ENCODE results near the gene CDH22.

CDH22 gene

GRCh38 chr20:46324379-46324778, 16.1 kb upstream of the CDH22 start:
- no peak for DNase-seq (ENCODE audit: low read depth in 2 of 2)

- no peak for DNase-seq (ENCODE audit: low read depth in 2 of 2)
These were observed 15.3 kb upstream of the CDH22 start for GRCh38 chr20:46323557-46323956.

- no peak for DNase-seq (ENCODE audit: low read depth in 2 of 2)
These were observed 14.3 kb upstream of the CDH22 start for GRCh38 chr20:46322641-46323040.

- DNase-seq (ENCODE audit: low read depth in 2 of 2) = no peak
These were observed 9.4 kb upstream of the CDH22 start for GRCh38 chr20:46317685-46318177.

GRCh38 chr20:46316984-46317684, 8.8 kb upstream of the CDH22 start:
- no peak for DNase-seq (ENCODE audit: low read depth in 2 of 2)

- no peak for DNase-seq (ENCODE audit: low read depth in 2 of 2)
These were observed 7.0 kb upstream of the CDH22 start for GRCh38 chr20:46315311-46315710.

DNA sequence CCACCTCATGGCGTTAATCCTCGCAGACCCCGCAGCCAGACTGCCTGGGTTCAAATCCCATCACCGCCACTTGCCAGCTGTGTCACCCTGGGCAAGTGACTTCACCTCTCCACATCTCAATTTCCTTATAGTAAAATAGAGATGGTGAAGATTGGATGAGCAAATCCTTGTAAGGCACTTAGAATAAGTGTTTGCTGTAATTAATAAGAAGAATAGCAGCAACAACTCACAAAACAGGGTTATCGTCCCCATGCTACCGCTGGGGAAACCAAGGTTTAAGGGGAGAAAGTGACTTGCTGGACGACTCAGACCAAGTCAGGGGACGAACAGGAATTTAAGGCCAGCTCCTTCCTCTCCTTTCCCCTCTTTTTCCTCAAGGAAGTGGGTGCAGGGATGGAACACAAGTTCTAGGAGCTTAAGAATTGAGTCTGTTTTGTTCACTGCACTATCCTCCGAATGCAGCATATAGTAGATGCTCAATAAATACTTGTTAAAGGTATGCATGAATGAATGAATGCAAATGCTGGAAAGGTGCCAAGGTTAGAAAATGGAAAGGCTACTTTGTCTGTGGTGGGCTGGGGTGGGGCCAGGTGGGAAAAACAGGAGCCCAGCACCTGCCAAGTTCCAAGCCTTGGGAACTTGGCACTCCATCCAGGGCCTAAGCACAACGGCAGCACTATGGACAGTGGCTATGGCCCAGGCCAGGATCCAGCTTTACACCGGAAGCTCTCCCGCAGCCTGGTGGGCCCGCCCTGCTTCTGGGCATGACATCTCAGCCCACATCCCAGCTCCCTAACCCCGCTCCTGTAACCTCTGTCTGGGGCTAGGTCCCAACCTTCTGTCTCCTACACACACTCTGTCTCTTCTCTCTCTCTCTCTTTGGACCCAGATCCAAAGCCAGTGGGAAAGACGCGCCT, 4.9 kb upstream of the CDH22 start:
- DNase-seq (ENCODE audit: low read depth in 2 of 2) = no peak

DNA sequence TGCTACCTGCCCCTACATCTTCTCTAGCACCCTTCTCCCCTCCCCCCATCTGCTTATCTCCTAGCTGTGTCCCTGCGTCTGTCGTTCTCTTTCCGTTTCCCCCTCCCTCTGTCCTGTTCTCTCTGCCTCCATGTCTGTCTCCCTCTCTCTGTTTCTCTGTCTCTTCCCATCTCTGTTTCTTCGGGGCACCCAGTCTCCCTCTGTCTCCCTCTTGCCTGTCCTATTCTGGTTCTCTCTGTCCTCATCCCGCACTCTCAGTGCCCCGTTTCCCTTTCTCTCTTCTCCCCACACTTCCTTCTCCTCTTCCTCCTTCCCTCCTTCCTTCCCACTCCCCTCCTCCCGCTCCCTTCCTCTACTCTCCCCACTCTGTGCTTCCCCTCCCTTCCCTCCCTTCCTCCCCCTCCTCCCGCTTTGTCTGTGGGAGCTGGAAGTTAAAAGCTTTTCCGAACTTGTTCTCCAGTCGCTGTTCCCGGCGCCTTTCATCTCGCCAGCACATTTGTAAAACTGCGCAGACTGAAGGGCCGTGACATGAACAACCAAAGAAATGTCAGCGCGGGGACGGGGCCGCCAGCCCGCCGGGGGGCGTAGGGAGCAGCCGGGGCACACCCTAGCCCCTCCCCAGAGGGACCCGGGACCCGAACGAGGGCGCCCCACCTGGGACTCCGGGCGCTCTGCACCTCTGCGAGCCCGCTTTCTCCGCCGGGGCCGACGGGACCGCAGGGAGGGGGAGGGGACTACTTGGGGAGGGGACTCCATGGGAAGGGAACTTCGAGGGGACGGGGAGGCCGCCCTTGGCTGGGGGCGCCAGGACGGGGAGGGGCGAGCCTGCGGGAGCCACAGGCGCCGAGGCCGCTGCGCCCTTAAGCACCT, 4.0 kb upstream of the CDH22 start:
- no peak for DNase-seq (ENCODE audit: low read depth in 2 of 2)

- no peak for DNase-seq (ENCODE audit: low read depth in 2 of 2)
These were observed 3.4 kb upstream of the CDH22 start for GRCh38 chr20:46311719-46312074.

DNA sequence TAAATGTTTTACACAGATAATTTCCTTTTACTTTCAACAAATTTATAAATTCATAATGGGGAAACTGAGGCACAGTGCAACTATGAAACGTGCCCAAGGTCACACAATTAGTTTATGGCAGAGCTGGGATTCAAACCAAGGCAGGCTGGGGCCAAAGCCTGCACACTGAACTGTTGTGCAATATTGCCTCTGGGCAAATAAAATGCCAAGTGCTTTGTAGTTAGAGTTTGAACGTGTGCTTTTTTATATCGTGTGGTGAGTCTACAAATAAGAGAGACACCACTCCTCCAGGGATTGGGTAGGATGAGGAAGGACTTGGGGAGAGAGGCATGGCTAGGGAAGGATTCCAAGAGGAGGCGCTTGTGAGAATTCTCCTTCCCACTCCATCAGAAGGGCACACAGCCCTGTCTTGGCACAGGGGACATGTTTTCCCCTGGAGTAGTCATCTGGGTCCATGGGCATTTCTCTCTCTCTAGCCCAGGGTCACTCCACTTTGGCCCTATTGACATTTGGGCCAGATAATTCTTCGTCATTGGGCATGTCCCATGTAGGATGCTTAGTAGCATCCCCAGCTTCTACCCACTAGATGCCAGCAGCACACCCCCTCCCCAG, 2.8 kb upstream of the CDH22 start:
- no peak for DNase-seq (ENCODE audit: low read depth in 2 of 2)

DNA sequence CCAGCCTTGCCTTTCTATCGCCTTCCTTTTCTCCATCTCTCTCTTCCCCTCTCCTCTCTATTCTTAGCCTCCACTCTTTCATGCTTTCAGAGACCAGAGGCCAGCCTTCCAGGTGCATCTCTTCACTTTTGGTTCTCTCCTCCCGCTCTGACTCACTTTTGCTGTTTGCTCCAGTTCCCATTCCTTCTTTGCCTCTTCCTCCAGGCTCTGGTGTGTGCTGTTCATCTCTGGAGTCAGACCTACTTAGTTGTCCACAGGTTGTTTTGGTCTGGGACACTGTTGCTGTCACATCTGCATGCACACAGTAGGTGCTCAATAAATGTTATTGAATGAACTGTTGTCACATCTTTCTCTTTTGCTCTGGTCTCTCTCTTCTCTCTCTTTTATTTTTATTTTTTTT, 1.6 kb upstream of the CDH22 start:
- no peak for DNase-seq (ENCODE audit: low read depth in 2 of 2)

- no peak for DNase-seq (ENCODE audit: low read depth in 2 of 2)
These were observed 370 bp downstream of the CDH22 start for GRCh38 chr20:46307999-46308257.

GRCh38 chr20:46307139-46307998, 929 bp downstream of the CDH22 start:
- DNase-seq (ENCODE audit: low read depth in 2 of 2) = peak; percentile 36 to 45

GRCh38 chr20:46306743-46307138, 1.6 kb downstream of the CDH22 start:
- DNase-seq (ENCODE audit: low read depth in 2 of 2) = no peak

DNA sequence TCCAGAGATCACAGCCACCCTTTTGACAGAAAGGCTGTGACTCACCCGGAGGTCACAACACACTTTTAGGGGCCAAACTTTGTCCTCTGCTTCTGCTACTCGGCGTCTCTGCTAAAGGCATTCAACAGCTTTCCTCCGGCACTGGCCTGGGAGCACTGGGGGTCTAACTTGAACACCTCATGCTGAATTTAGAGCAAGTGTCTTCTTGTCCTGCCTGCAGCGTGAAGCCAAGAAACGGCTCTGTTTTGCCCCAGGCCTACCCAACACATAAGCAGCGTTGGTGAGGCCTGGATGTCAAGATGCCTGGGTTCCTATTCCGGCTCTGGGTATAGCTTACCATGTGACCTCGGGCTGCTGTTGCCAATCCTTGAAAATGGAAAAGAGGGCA, 2.3 kb downstream of the CDH22 start:
- DNase-seq (ENCODE audit: low read depth in 2 of 2) = no peak

DNA sequence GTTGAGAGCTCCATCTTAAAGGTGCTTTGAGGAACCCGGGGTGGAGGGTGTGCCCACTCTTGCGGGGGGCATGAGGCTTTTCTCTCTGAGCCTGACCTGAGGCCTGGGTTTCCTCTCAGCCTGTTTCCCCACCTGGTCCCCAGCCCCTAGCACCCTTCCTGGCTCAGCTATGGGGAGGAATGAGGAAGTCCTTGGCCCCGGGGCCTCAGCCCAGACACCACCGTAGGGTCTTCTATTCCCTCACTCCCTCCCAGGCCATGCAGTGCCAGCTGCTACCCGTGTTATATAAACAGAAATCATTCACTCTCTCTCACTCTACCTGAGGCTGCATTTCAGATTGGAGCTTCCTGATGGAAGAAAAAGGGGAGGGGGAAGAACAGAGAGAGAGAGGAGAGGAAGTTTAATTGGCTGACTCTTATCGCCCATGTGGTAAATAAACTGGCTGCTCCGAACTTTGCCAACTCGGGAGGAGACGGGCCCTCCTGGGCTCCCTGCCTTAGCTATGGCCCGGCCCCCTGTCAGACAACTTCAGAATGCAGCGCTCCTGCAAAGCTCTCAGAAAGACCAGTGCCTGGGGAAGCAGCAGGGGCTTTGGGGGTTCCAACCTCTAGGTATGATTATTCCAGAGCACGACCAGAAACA, 2.8 kb downstream of the CDH22 start:
- no peak for DNase-seq (ENCODE audit: low read depth in 2 of 2)

GRCh38 chr20:46304852-46305251, 3.4 kb downstream of the CDH22 start:
- DNase-seq (ENCODE audit: low read depth in 2 of 2) = no peak

- no peak for DNase-seq (ENCODE audit: low read depth in 2 of 2)
These were observed 3.9 kb downstream of the CDH22 start for GRCh38 chr20:46304361-46304760.

DNA sequence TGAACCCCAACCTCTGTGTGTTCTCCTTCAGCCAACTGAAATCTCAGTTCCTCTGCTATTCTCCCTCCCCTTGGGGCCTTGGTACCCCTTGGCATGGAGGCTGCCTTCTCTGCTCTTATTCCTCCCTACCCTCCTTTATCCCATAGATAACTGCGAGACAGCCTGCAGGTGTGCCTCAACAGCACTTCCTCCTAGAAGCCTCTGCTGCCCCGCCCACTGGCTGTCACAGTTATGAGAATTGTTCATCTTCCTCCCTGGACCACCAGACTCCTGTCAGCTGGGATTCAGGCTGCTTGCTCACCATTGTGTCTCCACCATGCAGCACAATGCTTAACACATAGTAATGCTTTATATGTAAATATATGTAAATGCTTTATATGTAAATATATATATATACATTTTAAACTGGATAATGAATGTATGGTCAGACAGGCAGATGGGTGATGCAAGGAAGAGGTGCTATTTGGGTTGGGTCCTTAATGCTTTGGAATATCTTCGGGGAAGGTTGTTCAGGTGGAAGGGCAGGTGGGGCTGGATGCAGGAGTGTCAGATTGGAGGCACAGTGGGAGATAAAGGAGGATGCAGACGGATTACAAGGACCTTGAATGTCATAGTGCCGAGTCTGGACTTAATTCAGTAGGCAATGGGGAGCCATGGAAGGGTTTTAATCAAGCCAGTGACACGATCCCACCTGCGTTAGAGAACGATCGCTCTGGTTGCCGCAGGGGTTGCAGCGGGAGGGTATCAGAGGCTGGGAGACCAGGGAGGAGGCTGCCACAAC, 4.9 kb downstream of the CDH22 start:
- DNase-seq (ENCODE audit: low read depth in 2 of 2) = no peak

DNA sequence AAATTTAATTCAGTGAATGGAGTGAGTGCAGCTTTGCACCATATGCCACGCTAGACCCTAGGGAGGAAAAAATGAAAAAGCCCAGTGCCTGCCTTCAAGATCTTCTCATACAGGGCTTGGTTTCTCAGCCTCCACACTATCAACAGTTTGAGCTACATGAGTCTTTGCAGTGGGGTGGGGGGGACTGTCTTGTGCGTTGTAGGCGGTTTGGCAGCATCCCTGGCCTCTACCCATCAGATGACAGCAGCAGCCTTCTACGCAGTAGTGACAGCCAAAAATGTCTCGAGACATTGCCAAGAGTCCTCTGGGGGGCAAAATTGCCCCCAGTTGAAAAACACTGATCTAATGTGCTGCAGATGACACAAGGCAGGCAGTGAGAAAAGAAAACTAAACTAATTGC, 6.2 kb downstream of the CDH22 start:
- no peak for DNase-seq (ENCODE audit: low read depth in 2 of 2)
